A204.1 (cell line): ENCODE measurements around the gene ZMYM2.

Experiments
- FAIRE-seq: peaks from 2 replicates; lab custom pipeline; 2012; peaks lifted over from hg19 to GRCh38; lab: Jason Lieb, UNC

The ZMYM2 gene

DNA sequence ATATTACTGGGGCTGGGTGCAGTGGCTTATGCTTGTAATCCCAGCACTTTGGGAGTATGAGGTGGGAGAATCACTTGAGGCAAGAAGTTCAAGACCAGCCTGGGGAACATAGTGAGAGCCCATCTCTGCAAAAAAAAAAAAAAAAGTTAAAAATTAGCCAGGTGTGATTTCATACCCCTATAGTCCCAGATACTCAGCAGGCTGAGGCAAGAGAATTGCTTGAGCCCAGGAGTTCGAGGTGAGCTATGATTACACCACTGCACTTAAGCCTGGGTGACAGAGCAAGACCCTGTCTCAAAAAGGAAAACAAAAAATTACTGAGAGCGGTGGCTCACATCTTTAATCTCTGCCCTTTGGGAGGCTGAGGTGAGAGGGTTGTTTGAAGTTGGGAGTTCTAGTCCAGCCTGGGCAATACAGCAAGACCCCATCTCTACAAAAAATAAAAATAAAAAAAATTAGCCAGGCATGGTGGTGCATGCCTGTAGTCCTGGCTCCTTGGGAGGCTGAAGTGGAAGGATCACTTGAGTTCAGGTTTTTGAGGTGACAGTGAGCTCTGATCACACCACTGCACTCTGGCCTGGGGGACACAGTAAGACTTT is 87.5 kb downstream of the ZMYM2 start:
- FAIRE-seq, result no peak

GRCh38 chr13:20049558-20050473 is 91.3 kb downstream of the ZMYM2 start:
- FAIRE-seq, result no peak

DNA sequence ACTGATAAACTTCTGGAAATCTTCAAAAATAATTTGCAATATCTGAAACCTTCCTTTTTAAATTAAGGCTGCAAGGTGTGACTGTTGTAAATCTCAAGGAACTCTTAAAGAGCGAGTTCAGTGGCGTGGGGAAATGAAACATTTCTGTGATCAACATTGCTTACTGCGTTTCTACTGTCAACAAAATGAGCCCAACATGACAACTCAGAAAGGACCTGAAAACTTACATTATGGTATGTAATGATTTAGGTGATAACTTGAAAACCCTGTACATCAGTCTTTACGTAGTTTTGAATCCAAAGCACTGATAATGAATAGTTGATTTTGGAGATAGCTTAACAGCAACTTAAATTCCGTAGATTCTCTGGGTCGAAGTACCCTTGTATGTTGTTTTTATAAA is 92.8 kb downstream of the ZMYM2 start:
- no peak for FAIRE-seq

- FAIRE-seq, result no peak
These were observed 94.5 kb downstream of the ZMYM2 start for GRCh38 chr13:20053016-20053415.

GRCh38 chr13:20053891-20054290 is 95.4 kb downstream of the ZMYM2 start:
- no peak for FAIRE-seq

GRCh38 chr13:20054586-20054985 is 96.1 kb downstream of the ZMYM2 start:
- FAIRE-seq, result no peak

GRCh38 chr13:20057214-20057613 is 98.7 kb downstream of the ZMYM2 start:
- no peak for FAIRE-seq

- FAIRE-seq, result peak; percentile 80
These were observed 99.4 kb downstream of the ZMYM2 start for GRCh38 chr13:20057963-20058362.

- no peak for FAIRE-seq
These were observed 99.9 kb downstream of the ZMYM2 start for GRCh38 chr13:20058476-20058875.

- no peak for FAIRE-seq
These were observed 105.6 kb downstream of the ZMYM2 start for GRCh38 chr13:20064128-20064527.

DNA sequence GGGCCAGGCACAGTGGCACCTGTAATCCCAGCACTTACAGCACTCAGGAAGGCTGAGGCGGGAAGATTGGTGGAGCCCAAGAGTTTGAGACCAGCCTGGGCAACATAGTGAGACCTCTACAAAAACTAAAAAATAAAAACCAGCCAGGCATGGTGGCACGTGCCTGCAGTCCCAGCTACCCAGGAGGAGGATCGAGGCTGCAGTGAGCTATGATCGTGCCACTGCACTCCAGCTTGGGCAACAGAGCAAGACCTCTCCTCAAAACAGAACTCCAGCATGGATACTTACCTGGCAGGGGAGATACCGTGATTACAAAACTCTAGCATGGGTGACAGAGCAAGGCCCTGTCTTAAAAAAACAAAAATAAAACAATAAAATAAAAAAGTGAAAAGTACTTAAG is 107.0 kb downstream of the ZMYM2 start:
- no peak for FAIRE-seq

DNA sequence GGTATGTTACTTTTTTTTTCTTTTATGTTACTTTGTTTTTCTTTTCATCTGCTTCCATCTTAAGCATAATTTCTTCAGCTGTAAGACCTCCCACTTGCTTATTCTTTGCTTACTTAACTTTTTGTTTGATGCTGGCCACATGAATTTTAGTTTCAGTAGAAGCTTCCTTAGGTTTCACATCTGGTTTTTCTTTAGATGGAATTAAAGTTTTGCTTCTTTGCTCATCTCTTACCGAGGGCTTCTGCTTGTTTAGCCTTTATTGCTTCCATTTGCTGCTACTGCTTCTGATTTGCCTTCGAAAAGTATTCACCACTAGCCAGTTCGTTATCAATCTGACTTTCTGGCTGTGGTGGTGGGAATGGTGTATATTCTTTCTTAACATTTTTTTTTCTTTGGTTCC is 111.4 kb downstream of the ZMYM2 start:
- FAIRE-seq, result no peak

GRCh38 chr13:20073775-20074174 is 115.2 kb downstream of the ZMYM2 start:
- FAIRE-seq, result no peak

DNA sequence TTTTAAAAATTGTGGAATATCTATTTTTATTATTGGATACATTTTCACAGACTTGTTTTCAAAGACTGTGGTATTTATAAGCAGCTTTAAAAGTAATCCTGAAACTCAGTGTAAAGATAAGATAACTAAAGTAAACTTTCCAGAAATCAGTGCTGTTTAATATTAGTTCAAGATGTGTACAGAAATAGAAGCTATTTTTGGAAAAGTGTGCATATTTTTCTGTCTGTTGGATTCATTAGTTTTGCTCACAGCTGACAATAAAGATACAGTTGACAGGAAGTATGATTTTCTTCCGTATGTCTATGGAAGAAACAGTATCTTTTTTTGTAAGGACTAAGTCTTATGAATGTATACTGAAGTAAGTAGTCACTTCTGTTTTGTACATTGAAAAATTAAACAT is 116.4 kb downstream of the ZMYM2 start:
- no peak for FAIRE-seq

DNA sequence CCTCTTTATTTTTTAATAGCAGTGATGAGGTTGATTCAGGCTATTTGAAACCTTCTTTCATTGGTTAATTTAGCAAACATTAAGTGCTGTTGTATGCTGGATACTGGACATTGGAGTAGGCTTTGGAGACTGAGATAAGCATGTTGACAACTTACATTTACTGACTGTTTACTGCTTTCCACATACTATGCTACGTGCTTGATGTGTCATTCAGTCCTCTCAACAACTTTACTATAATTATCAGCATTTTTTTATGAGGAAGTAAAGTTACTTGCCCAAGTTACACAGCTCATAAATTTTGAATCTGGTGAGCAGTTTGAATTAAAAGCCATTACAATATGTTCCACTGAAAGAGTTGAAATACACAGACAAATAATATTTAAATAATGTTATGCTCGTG is 118.6 kb downstream of the ZMYM2 start:
- no peak for FAIRE-seq

- FAIRE-seq, result no peak
These were observed 122.0 kb downstream of the ZMYM2 start for GRCh38 chr13:20080377-20081164.

- FAIRE-seq, result peak; percentile 98
These were observed 131.8 kb downstream of the ZMYM2 start for GRCh38 chr13:20090349-20090748.

DNA sequence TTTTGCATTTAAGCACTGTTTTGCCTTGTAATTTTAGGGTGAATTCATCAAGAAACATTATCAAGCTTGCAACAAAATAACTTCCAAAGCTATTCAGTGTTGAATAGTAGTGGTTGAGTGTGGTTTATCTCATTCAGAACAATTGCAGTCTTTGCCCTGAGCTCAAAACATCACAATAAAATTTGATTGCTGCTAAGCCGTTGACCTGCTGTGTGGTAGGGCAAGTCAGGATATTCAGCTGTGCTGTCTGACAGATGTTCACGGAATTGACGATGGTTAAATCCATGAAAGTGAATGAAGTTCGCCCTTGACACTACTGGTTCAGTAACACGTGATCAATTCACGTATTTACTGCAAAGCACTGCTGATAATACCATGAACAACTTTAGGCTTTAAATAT is 135.4 kb downstream of the ZMYM2 start:
- FAIRE-seq, result no peak

DNA sequence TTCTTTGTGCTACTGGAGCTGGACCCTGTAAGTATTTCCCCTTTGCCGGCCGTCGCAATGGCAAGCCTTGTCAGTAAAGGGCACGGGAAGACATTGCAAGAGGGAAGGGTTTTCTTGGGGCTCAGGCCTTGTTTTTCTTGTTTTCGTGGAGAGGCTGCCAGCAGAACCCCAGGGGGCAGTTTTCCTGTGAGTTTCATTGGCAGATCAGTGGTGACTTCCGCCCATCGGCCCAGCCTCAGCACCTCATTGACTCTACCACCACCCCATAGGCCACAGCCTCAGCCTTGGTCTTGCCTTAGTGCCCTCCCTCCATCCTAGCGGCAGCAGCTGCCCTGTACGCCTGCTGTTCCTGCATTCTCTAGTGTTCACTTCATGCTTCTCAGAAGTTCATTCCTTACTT is 140.8 kb downstream of the ZMYM2 start:
- no peak for FAIRE-seq

- FAIRE-seq, result no peak
These were observed 143.2 kb downstream of the ZMYM2 start for GRCh38 chr13:20101467-20102316.

- no peak for FAIRE-seq
These were observed 144.1 kb downstream of the ZMYM2 start for GRCh38 chr13:20102525-20103180.
